Kidney (tissue), 14 donors: ENCODE results near the gene OR2D2. TPM values are rescaled to one million over a fixed set of nuclear protein-coding genes. Genes with fewer than 3 reads are reported as not detected.
"Not testable (repeated sequence)": the region's sequence is repeated elsewhere in the genome, so short reads cannot be mapped to it uniquely, and the experiment has no call there.

Source experiments
- DNase-seq, 5 donors: peaks; one replicate each; pipeline ENCODE4 v3.0.0-alpha.2; 2013 to 2020
- FAIRE-seq: peaks from 2 replicates; lab custom pipeline; 2012; peaks lifted over from hg19 to GRCh38; lab: Jason Lieb, UNC
- H3K27ac ChIP-seq, 2 donors: one replicate each; pipeline ENCODE4 v1.7.0; 2013; ENCODE audit warnings: low read depth in 2 of 2, low read length in 2 of 2, inconsistent platforms in 1 of 2
- H3K27me3 ChIP-seq: one replicate; pipeline ENCODE4 v1.7.1; 2013; ENCODE audit warnings: low read length, inconsistent platforms; ENCODE audit not compliant: control insufficient read depth, insufficient read depth
- H3K36me3 ChIP-seq, 3 donors: one replicate each; pipeline versions ENCODE4 v1.7.0 to v1.7.1; 2013; ENCODE audit warnings: low read length in 3 of 3, control low read depth in 1 of 3, inconsistent platforms in 1 of 3; ENCODE audit not compliant: insufficient read depth in 3 of 3, control insufficient read depth in 2 of 3
- H3K4me1 ChIP-seq, 3 donors: one replicate each; pipeline versions ENCODE4 v1.7.0 to v1.7.1; 2013; ENCODE audit warnings: low read length in 3 of 3, inconsistent platforms in 1 of 3, low read depth in 1 of 3; ENCODE audit not compliant: control insufficient read depth in 2 of 3, insufficient read depth in 2 of 3
- H3K4me3 ChIP-seq, 3 donors: one replicate each; pipeline versions ENCODE4 v1.7.0 to v1.8.1; 2013; ENCODE audit warnings: low read length in 3 of 3, control low read depth in 1 of 3, inconsistent platforms in 1 of 3
- H3K9ac ChIP-seq, 3 donors: one replicate each; pipeline versions ENCODE4 v1.7.0 to v1.7.1; 2013; ENCODE audit warnings: low read length in 3 of 3, control low read depth in 1 of 3, inconsistent platforms in 1 of 3
- H3K9me3 ChIP-seq, 3 donors: one replicate each; pipeline versions ENCODE4 v1.7.0 to v1.7.1; 2013; ENCODE audit warnings: low read length in 3 of 3, control low read depth in 1 of 3, inconsistent platforms in 1 of 3; ENCODE audit not compliant: control insufficient read depth in 2 of 3, insufficient read depth in 1 of 3
- CTCF ChIP-seq: IDR thresholded peaks from 3 replicates; pipeline ENCODE4 v1.5.1; 2012; ENCODE audit warnings: mild to moderate bottlenecking, moderate library complexity, borderline replicate concordance; ENCODE audit not compliant: insufficient read depth; ENCODE audit errors: extremely low read depth
- intact Hi-C: fragments of 100-400 bp; cut with DNase I; formaldehyde crosslinking; loops from one replicate; pipeline ENCODE4 v1.11.1; 2022
- polyA plus RNA-seq: library from polyadenylated mRNA; stranded (reverse); fragments of 350-450 nt; fragmentation: Illumina TruSeq; extraction: RNeasy Lipid Tissue Mini Kit (QIAGEN cat#74804); gene quantifications from one replicate; pipeline ENCODE4 v1.2.3, GENCODE V29; 2014; ENCODE audit warnings: low read depth, low replicate concordance; ENCODE audit not compliant: insufficient read depth
- total RNA-seq: library from RNA; stranded (reverse); fragmentation: NEBNext Ultra II Directional; extraction: Animal tissue kit (Norgen Biotek cat#: 25700); gene quantifications from one replicate; pipeline ENCODE4 v1.2.1, GENCODE V29; 2021
- donor health status: control.
- donor health status: control.
- donor health status: control.
- donor health status: control.
- donor health status: control.
- donor health status: DM: yes; HTN: yes; CAD: no.
- donor health status: Normal renal cell carcinoma (clear cell type).

Gene OR2D2
- total and polyA plus RNA-seq, 2 donors from 2014 or later: 0.60 TPM; not detected in 1

DNA sequence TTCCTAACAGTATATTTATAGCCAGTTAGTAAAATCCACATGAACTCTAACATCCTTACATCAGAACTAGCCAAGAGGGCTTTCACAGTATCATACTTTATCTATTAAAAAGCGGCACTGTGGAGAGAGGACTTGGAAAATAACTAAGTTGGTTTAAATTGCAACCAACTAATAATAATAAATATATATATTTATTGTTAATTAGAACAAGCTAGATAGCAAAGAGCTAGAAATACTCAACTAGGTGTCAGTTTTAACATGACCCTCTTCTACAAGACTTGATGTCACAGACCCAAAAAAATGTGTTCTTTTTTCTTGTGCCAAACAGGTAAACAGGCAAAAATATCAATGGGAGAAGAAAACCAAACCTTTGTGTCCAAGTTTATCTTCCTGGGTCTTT, 28.4 kb upstream of the OR2D2 start, which contains the start of gene OR2D3:
TSS of gene OR2D3 (plus strand) at position 301 of the 400 bp plus-strand sequence. CDS start at position 301, 0 bp downstream.
- H3K4me1 ChIP-seq: no peaks in the 10 kb centered on the region
- DNase-seq (no peak), FAIRE-seq (no peak)
- H3K36me3 ChIP-seq: no peaks in the 10 kb centered on the region
- H3K9me3 ChIP-seq: no peaks in the 10 kb centered on the region
- H3K9ac ChIP-seq: no peak within 1 kb of the TSS
- TF ChIP-seq CTCF: no peak
- no peak within 1 kb of the TSS for H3K27ac ChIP-seq
- intact Hi-C loops: no loop called here
- H3K27me3 ChIP-seq: no peaks in the 10 kb centered on the region
- H3K4me3 ChIP-seq: no peak within 1 kb of the TSS

DNA sequence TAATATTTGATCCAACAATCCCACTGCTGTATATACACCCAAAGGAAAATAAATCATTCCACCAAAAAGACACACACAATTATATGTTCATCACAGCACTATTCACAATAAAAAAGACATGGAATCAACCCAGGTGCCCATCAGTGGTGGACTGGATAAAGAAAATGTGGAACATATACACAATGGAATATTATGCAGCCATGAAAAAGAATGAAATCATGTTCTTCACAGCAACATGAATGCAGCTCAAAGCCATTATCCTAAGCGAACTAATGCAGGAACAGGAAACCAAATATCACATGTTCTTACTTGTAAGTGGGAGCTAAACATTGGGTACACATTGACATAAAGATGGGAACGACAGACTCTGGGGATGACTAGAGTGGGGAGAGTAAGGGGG, 27.4 kb upstream of the OR2D2 start:
- Histone ChIP-seq H3K27me3 (no peaks in the 10 kb centered on the region), H3K36me3 (no peaks in the 10 kb centered on the region), H3K27ac (no peak overlapping the region), H3K4me3 (no peak overlapping the region), H3K9ac (no peak overlapping the region), H3K4me1 (no peaks in the 10 kb centered on the region), H3K9me3 (no peaks in the 10 kb centered on the region)
- DNase-seq (no peak), FAIRE-seq (no peak)
- intact Hi-C loops: no loop called here
- no peak for TF ChIP-seq CTCF

DNA sequence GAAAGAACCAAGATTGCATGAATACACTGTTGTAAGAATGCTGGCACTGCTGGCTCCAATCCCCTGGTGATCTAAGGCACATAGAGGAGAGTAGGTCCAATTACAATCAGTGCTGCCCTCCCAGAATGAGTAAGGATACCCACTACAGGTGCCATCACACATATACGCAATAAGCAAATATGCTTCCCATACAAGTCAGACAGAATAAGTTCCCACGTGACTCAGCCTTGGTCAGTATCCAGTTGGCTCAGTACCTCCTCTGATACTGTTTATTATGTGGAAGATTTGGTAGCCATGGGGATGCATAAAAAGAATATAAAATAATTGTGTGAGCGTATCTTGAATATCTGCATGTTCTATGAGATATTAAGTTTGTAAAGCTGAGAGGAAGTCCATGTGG, 19.6 kb upstream of the OR2D2 start:
- FAIRE-seq: no peak
- Histone ChIP-seq H3K36me3 (no peaks in the 10 kb centered on the region), H3K9ac (no peak overlapping the region), H3K27ac (no peak overlapping the region), H3K9me3 (no peaks in the 10 kb centered on the region), H3K27me3 (no peaks in the 10 kb centered on the region), H3K4me3 (no peak overlapping the region), H3K4me1 (no peaks in the 10 kb centered on the region)
- intact Hi-C loops: no loop called here
- no peak for TF ChIP-seq CTCF
- DNase-seq: no peak

DNA sequence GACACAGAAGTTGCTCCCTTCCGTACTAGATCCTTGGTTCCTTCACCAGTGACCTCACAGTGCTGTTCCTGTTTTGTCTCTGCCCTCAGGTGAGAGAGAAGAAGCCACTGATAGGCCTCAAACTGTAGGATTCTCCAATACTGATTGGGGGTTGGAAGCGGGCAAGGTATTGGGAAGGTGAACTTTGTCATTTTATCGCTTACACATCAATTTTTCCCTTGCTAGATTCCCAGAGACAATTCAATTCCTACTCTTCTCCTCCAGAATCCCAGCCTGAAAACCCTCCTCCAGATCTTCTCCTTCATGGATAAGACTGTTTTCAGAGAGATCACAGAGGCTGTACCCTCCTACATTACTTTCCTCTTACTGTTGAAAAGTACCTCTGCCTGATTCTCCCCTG, 19.1 kb upstream of the OR2D2 start:
- DNase-seq (no peak), FAIRE-seq (no peak)

DNA sequence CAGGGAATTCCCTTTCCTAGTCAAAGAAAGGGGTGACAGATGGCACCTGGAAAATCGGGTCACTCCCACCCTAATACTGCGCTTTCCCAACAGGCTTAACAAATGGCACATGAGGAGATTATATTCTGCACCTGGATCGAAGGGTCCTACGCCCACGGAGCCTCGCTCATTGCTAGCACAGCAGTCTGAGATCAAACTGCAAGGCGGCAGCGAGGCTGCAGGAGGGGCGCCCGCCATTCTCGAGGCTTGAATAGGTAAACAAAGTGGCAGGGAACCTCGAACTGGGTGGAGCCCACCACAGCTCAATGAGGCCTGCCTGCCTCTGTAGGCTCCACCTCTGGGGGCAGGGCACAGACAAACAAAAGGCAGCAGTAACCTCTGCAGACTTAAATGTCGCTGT, 12.5 kb upstream of the OR2D2 start:
- DNase-seq, H3K4me1 ChIP-seq, H3K9ac ChIP-seq, H3K27ac ChIP-seq, intact Hi-C loops, H3K4me3 ChIP-seq, FAIRE-seq, H3K36me3 ChIP-seq, H3K9me3 ChIP-seq, H3K27me3 ChIP-seq: not testable (repeated sequence)

More for the DNA sequence above, 19.1 kb upstream of the OR2D2 start:
- Histone ChIP-seq H3K27ac (no peak overlapping the region), H3K36me3 (no peaks in the 10 kb centered on the region), H3K9me3 (no peaks in the 10 kb centered on the region), H3K4me1 (no peaks in the 10 kb centered on the region), H3K4me3 (no peak overlapping the region), H3K27me3 (no peaks in the 10 kb centered on the region), H3K9ac (no peak overlapping the region)
- intact Hi-C loops: no loop called here
- TF ChIP-seq CTCF: no peak
